ENCODE results near the gene F13A1. TPM values are rescaled to one million over a fixed set of nuclear protein-coding genes. Genes with fewer than 3 reads are reported as not detected.

F13A1 gene
- total RNA-seq, 4 donors from 2014 or later: 134 to 529 (median 302) TPM

DNA sequence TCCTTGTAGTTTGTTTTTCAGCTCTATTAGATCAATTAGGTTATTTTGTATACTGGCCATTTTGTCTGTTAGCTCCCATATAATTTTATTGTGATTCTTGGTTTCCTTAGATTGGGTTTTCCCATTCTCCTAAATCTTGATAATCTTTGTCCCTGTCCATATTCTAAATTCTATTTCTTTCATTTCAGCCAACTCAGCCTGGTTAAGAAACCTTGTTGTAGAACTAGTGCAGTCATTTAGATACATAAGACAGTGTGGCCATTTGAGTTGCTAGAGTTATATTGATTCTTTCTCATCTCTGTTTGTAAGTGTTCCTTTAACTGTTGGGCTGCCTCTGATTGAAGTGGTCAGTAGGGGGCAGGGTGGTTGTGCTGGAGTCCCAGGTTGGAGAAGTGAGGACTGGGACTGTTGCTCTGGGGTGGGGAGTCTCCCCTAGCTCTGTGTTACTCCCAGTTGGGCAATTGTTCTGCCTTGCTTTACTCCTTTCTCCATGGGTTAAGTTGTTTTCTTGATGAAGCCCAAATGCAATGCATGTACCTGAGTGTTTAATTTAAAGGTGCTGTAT lies 214.9 kb downstream of the F13A1 start:
- TF ChIP-seq, protein P1, sequence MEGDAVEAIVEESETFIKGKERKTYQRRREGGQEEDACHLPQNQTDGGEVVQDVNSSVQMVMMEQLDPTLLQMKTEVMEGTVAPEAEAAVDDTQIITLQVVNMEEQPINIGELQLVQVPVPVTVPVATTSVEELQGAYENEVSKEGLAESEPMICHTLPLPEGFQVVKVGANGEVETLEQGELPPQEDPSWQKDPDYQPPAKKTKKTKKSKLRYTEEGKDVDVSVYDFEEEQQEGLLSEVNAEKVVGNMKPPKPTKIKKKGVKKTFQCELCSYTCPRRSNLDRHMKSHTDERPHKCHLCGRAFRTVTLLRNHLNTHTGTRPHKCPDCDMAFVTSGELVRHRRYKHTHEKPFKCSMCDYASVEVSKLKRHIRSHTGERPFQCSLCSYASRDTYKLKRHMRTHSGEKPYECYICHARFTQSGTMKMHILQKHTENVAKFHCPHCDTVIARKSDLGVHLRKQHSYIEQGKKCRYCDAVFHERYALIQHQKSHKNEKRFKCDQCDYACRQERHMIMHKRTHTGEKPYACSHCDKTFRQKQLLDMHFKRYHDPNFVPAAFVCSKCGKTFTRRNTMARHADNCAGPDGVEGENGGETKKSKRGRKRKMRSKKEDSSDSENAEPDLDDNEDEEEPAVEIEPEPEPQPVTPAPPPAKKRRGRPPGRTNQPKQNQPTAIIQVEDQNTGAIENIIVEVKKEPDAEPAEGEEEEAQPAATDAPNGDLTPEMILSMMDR (IDR thresholded peaks at IDR 0.05): no peak
- DNase-seq (ENCODE audit: low spot score) (no peak), ATAC-seq (ENCODE audit: low FRiP score) (no peak)

Small RNA genes lying within 50 kb of the gene (small RNA-seq; reads per million reads assigned to genes)
- gene MIR7853: 13.1 reads per million, percentile 90 among the genes with 10 or more reads in this experiment
